HepG2 (cell line): ENCODE data around the gene KCTD19. TPM values are rescaled to one million over a fixed set of nuclear protein-coding genes. Genes with fewer than 3 reads are reported as not detected.

ENCODE experiments used
- ARNT ChIP-seq: fragments of 450-650 bp; IDR thresholded peaks from 2 replicates; pipeline ENCODE4 v1.6.1; 2017
- ARNT2 ChIP-seq: sonication (generic); formaldehyde crosslinking; IDR thresholded peaks from 2 replicates; pipeline ENCODE4 v1.8.0; 2022; ENCODE audit warnings: mild to moderate bottlenecking, low read depth, missing genetic modification reagents, moderate library complexity
- BORCS8-MEF2B ChIP-seq: sonication (generic); formaldehyde crosslinking; IDR thresholded peaks from 2 replicates; pipeline ENCODE4 v1.8.0; 2022; ENCODE audit warnings: mild to moderate bottlenecking, missing genetic modification reagents
- CSRNP2 ChIP-seq: sonication (generic); formaldehyde crosslinking; conservative IDR thresholded peaks from 2 replicates; pipeline ENCODE4 v1.8.0; 2022; ENCODE audit warnings: low read depth, missing genetic modification reagents
- GABPB1 ChIP-seq: IDR thresholded peaks from 2 replicates; pipeline ENCODE4 v1.6.1; 2016; ENCODE audit warnings: mild to moderate bottlenecking, missing genetic modification reagents, moderate library complexity, missing compliant biosample characterization
- GFI1 ChIP-seq: sonication (generic); formaldehyde crosslinking; IDR thresholded peaks from 2 replicates; pipeline ENCODE4 v1.5.0; 2020; ENCODE audit warnings: missing genetic modification reagents, mild to moderate bottlenecking, borderline replicate concordance
- HOXA5 ChIP-seq: sonication (generic); formaldehyde crosslinking; IDR thresholded peaks from 2 replicates; pipeline ENCODE4 v1.4.0; 2020; ENCODE audit warnings: missing genetic modification reagents
- JARID2 ChIP-seq: sonication (generic); formaldehyde crosslinking; IDR thresholded peaks from 2 replicates; pipeline ENCODE4 v1.8.1; 2023; ENCODE audit warnings: missing genetic modification reagents, inconsistent platforms; ENCODE audit not compliant: insufficient replicate concordance
- MAZ ChIP-seq, 2 experiments: sonication (generic) in 1 of 2; formaldehyde crosslinking in 1 of 2; IDR thresholded peaks; 2 replicates each; pipeline versions ENCODE4 v1.5.0 to v1.6.1; 2012 to 2020; ENCODE audit warnings: low read depth in 2 of 2, mild to moderate bottlenecking in 2 of 2, borderline replicate concordance in 1 of 2, improper control_type of control experiment in 1 of 2, low read length in 1 of 2, missing genetic modification reagents in 1 of 2, moderate library complexity in 1 of 2
- MLXIP ChIP-seq: sonication (generic); formaldehyde crosslinking; IDR thresholded peaks from 2 replicates; pipeline ENCODE4 v1.9.0; 2021; ENCODE audit warnings: missing genetic modification reagents, borderline replicate concordance
- MXI1 ChIP-seq: IDR thresholded peaks from 3 replicates; pipeline ENCODE4 v1.6.1; 2012; ENCODE audit warnings: low read depth, low read length, inconsistent platforms, borderline replicate concordance
- NFIB ChIP-seq: sonication (generic); formaldehyde crosslinking; IDR thresholded peaks from 2 replicates; pipeline ENCODE4 v1.9.0; 2021; ENCODE audit warnings: missing genetic modification reagents, mild to moderate bottlenecking, borderline replicate concordance
- NFYC ChIP-seq: IDR thresholded peaks from 2 replicates; pipeline ENCODE4 v1.6.1; 2016; ENCODE audit warnings: missing genetic modification reagents, missing compliant biosample characterization
- NRL ChIP-seq: sonication (generic); formaldehyde crosslinking; IDR thresholded peaks from 2 replicates; pipeline ENCODE4 v1.5.0; 2020; ENCODE audit warnings: missing genetic modification reagents, mild to moderate bottlenecking, moderate library complexity, borderline replicate concordance
- RNF219 ChIP-seq: sonication (generic); formaldehyde crosslinking; IDR thresholded peaks from 2 replicates; pipeline ENCODE4 v1.5.0; 2020; ENCODE audit warnings: mild to moderate bottlenecking, missing genetic modification reagents
- SMARCE1 ChIP-seq: fragments of 450-650 bp; IDR thresholded peaks from 2 replicates; pipeline ENCODE4 v1.6.1; 2017; ENCODE audit warnings: borderline replicate concordance
- SP4 ChIP-seq: sonication (generic); formaldehyde crosslinking; IDR thresholded peaks from 2 replicates; pipeline ENCODE4 v1.8.1; 2023; ENCODE audit warnings: mild to moderate bottlenecking, missing genetic modification reagents
- XRCC5 ChIP-seq: fragments of 200-400 bp; formaldehyde crosslinking; optimal IDR thresholded peaks from 2 replicates; pipeline ENCODE3; 2017; ENCODE audit warnings: mild to moderate bottlenecking, low read length
- ZKSCAN1 ChIP-seq: fragments of 150-350 bp; IDR thresholded peaks from 2 replicates; pipeline ENCODE4 v1.6.1; 2014; ENCODE audit warnings: low read length
- ZNF143 ChIP-seq: sonication (generic); formaldehyde crosslinking; IDR thresholded peaks from 2 replicates; pipeline ENCODE4 v1.4.0; 2020; ENCODE audit warnings: missing genetic modification reagents
- ZNF274 ChIP-seq: sonication (generic); formaldehyde crosslinking; IDR thresholded peaks from 2 replicates; pipeline ENCODE4 v1.5.1; 2020; ENCODE audit warnings: mild to moderate bottlenecking, missing genetic modification reagents
- ZNF382 ChIP-seq: sonication (generic); formaldehyde crosslinking; IDR thresholded peaks from 2 replicates; pipeline ENCODE4 v1.5.0; 2020; ENCODE audit warnings: missing genetic modification reagents, mild to moderate bottlenecking, borderline replicate concordance
- polyA plus RNA-seq, 8 experiments: library from polyadenylated mRNA; depleted of rRNA in 3 of 8; stranded (reverse) in 7 of 8; unstranded in 1 of 8; fragments of >200 nt; fragmentation: Illumina TruSeq in 4 of 8; extraction: Trizol in 4 of 8; gene quantifications; 2 replicates each; pipeline versions ENCODE4 v1.2.1 to v1.2.3, GENCODE V29; 2011 to 2016; ENCODE audit warnings: low read depth in 4 of 8, missing spikeins in 1 of 8, mixed read lengths in 1 of 8; ENCODE audit not compliant: insufficient read depth in 1 of 8
- total RNA-seq, 5 experiments: library from RNA; depleted of rRNA; stranded (reverse); fragments of >200 nt; fragmentation: Illumina TruSeq; extraction: Trizol; gene quantifications; 2 replicates each; pipeline ENCODE4 v1.2.3, GENCODE V29; 2016; ENCODE audit warnings: low read depth in 1 of 5

KCTD19 gene
- total and polyA plus RNA-seq, 2 of the 13 experiments (the other 11 are each of a cell fraction or from before 2014, with no cell fraction given), result not detected

- peak; percentile 71; the same call in 1 of the 2 replicates for TF ChIP-seq MAZ (IDR thresholded peaks at IDR 0.05; ENCODE audit: borderline replicate concordance, low read depth, low read length)
- TF ChIP-seq MAZ (CRISPR knock-in tag; IDR thresholded peaks at IDR 0.05; ENCODE audit: low read depth), result peak; percentile 43; the same call in 1 of the 2 replicates
- no peak for TF ChIP-seq ZNF382 (CRISPR knock-in tag)
- no peak for TF ChIP-seq BORCS8-MEF2B
- no peak for TF ChIP-seq SMARCE1
- no peak for TF ChIP-seq CSRNP2 (CRISPR knock-in tag)
- TF ChIP-seq ZNF143, result no peak
- peak; percentile 92 for TF ChIP-seq SP4 (CRISPR knock-in tag)
- TF ChIP-seq MXI1, result no peak; the same call in 2 of the 3 replicates
- 0 out of 2 replicates have a peak, but pooled peaks have one; percentile 5 for TF ChIP-seq ZKSCAN1
- peak; percentile 73 for TF ChIP-seq XRCC5
- no peak; the same call in 1 of the 2 replicates for TF ChIP-seq ZNF274 (CRISPR knock-in tag)
- no peak for TF ChIP-seq JARID2 (CRISPR knock-in tag)
- no peak for TF ChIP-seq NRL (CRISPR knock-in tag)
- no peak for TF ChIP-seq NFIB (CRISPR knock-in tag)
- TF ChIP-seq MLXIP (CRISPR knock-in tag), result 0 out of 2 replicates have a peak, but pooled peaks have one; percentile 24
- TF ChIP-seq GFI1 (CRISPR knock-in tag), result no peak
- peak; percentile 22; the same call in 1 of the 2 replicates for TF ChIP-seq ARNT2
- TF ChIP-seq RNF219 (CRISPR knock-in tag), result no peak
- TF ChIP-seq NFYC, result 0 out of 2 replicates have a peak, but pooled peaks have one; percentile 14
- no peak for TF ChIP-seq ARNT
- peak; percentile 45 for TF ChIP-seq HOXA5 (CRISPR knock-in tag)
- peak; percentile 52; the same call in 1 of the 2 replicates for TF ChIP-seq GABPB1 (CRISPR knock-in tag)
These were observed at the start of gene KCTD19, which contains the start of gene LRRC36 (continued) for GRCh38 chr16:67326472-67327309.
